HepG2 (cell line): ENCODE data around the gene CCL17. TPM values are rescaled to one million over a fixed set of nuclear protein-coding genes. Genes with fewer than 3 reads are reported as not detected.

Experiments
- ATAC-seq: fragments of 200-7000 bp; cut with Tn5 transposase; 3 replicates; pipeline ENCODE4 v1.9.1; 2020; ENCODE audit warnings: mild to moderate bottlenecking, moderate library complexity
- BruUV-seq: library from RNA; stranded (reverse); fragments of 400-500 nt; replicated peaks from 2 replicates; lab custom pipeline; 2021; lab: Mats Ljungman, UMichigan
- CTCF ChIA-PET: fragments of 300-600 bp; formaldehyde crosslinking; extraction: SDS; loops from one replicate; lab custom pipeline; 2021; ENCODE audit warnings: low total read pairs, inconsistent platforms, low intra/inter-chr PET ratio; lab: Yijun Ruan, JAX
- POLR2A ChIA-PET: fragments of 350-600 bp; sonication (Branson Sonifier 250); formaldehyde crosslinking; loops from one replicate; lab custom pipeline; 2020; ENCODE audit warnings: antibody characterized with exemption, inconsistent platforms; lab: Yijun Ruan, JAX
- DNase-seq: peaks from one replicate; pipeline ENCODE4 v3.0.0-alpha.2; 2015; ENCODE audit warnings: low spot score
- FAIRE-seq: peaks from 3 replicates; lab custom pipeline; 2011; peaks lifted over from hg19 to GRCh38; lab: Jason Lieb, UNC
- H2AFZ ChIP-seq: one replicate; pipeline ENCODE4 v1.6.1; 2011; ENCODE audit warnings: low read length, inconsistent platforms
- H3K27ac ChIP-seq: fragments of 300-600 bp; 3 replicates; pipeline ENCODE4 v1.8.0; 2011; ENCODE audit warnings: mixed run types, mild to moderate bottlenecking, mixed read lengths, low read length, inconsistent platforms; ENCODE audit not compliant: insufficient read depth; ENCODE audit errors: extremely low read length
- H3K27me3 ChIP-seq, 2 experiments: fragments of 200-600 bp in 1 of 2; 2 replicates in 1 of 2; 3 replicates in 1 of 2; pipeline versions ENCODE4 v1.6.0 to v1.8.0; 2011; ENCODE audit warnings: low read length in 2 of 2, mild to moderate bottlenecking in 2 of 2, moderate library complexity in 2 of 2, inconsistent platforms in 1 of 2; ENCODE audit not compliant: insufficient read depth in 2 of 2, control insufficient read depth in 1 of 2
- H3K36me3 ChIP-seq, 2 experiments: fragments of 200-600 bp in 1 of 2; replicated peaks in 1 of 2; 2 replicates in 1 of 2; 3 replicates in 1 of 2; pipeline versions ENCODE4 v1.5.1 to v1.8.0; 2011; ENCODE audit warnings: low read length in 2 of 2, inconsistent platforms in 1 of 2; ENCODE audit not compliant: insufficient read depth in 2 of 2, control insufficient read depth in 1 of 2
- H3K4me1 ChIP-seq: 2 replicates; pipeline ENCODE4 v1.5.1; 2012; ENCODE audit warnings: low read length, inconsistent platforms; ENCODE audit not compliant: insufficient read depth
- H3K4me2 ChIP-seq: 2 replicates; pipeline ENCODE4 v1.6.0; 2011; ENCODE audit warnings: low read depth, low read length, inconsistent platforms
- H3K4me3 ChIP-seq, 3 experiments: fragments of 200-600 bp in 1 of 3; sonication (generic), shearing (Covaris generic) in 1 of 3; replicated peaks in 1 of 3; 2 replicates each; pipeline ENCODE4 v1.5.1; 2011 to 2016; ENCODE audit warnings: low read length in 3 of 3, inconsistent platforms in 2 of 3, low read depth in 2 of 3, mild to moderate bottlenecking in 2 of 3, control low read depth in 1 of 3, mixed read lengths in 1 of 3; ENCODE audit not compliant: insufficient read depth in 1 of 3
- H3K79me2 ChIP-seq: one replicate; pipeline ENCODE4 v1.6.1; 2011; ENCODE audit warnings: low read length, inconsistent platforms; ENCODE audit not compliant: insufficient read depth
- H3K9ac ChIP-seq: 2 replicates; pipeline ENCODE4 v1.6.0; 2011; ENCODE audit warnings: mild to moderate bottlenecking, low read depth, low read length, inconsistent platforms; ENCODE audit not compliant: insufficient read depth
- H3K9me3 ChIP-seq: 2 replicates; pipeline ENCODE4 v1.5.1; 2012; ENCODE audit warnings: mild to moderate bottlenecking, low read length
- H4K20me1 ChIP-seq: 2 replicates; pipeline ENCODE4 v1.6.0; 2011; ENCODE audit warnings: inconsistent platforms, mild to moderate bottlenecking, low read length, moderate library complexity; ENCODE audit not compliant: insufficient read depth
- FOXP1 ChIP-seq, 2 experiments: fragments of 450-650 bp in 1 of 2; IDR thresholded peaks; 2 replicates each; pipeline ENCODE4 v1.6.1; 2017 to 2018; ENCODE audit warnings: antibody characterized with exemption in 1 of 2
- HCFC1 ChIP-seq: fragments of 150-350 bp; IDR thresholded peaks from 2 replicates; pipeline ENCODE4 v1.6.1; 2014; ENCODE audit warnings: low read depth, low read length
- HDAC2 ChIP-seq: sonication (generic); formaldehyde crosslinking; IDR thresholded peaks from 2 replicates; pipeline ENCODE4 v1.4.0; 2020; ENCODE audit warnings: missing genetic modification reagents
- KAT8 ChIP-seq: IDR thresholded peaks from 2 replicates; pipeline ENCODE4 v1.6.1; 2016; ENCODE audit warnings: missing genetic modification reagents, missing compliant biosample characterization
- KLF16 ChIP-seq, 2 experiments: sonication (generic) in 1 of 2; formaldehyde crosslinking in 1 of 2; IDR thresholded peaks; 2 replicates each; pipeline versions ENCODE4 v1.6.1 to v1.8.0; 2016 to 2023; ENCODE audit warnings: missing genetic modification reagents in 2 of 2, missing compliant biosample characterization in 1 of 2
- MAFF ChIP-seq: IDR thresholded peaks from 2 replicates; pipeline ENCODE4 v1.6.1; 2011; ENCODE audit warnings: low read depth, low read length, improper control_type of control experiment
- MAFK ChIP-seq, 2 experiments: IDR thresholded peaks in 1 of 2; conservative IDR thresholded peaks in 1 of 2; 2 replicates each; pipeline ENCODE4 v1.6.1; 2011; ENCODE audit warnings: improper control_type of control experiment in 2 of 2, low read length in 2 of 2
- NFATC3 ChIP-seq: sonication (generic); formaldehyde crosslinking; IDR thresholded peaks from 2 replicates; pipeline ENCODE4 v1.5.1; 2020; ENCODE audit warnings: mild to moderate bottlenecking, missing genetic modification reagents
- PAXIP1 ChIP-seq: sonication (generic); formaldehyde crosslinking; conservative IDR thresholded peaks from 2 replicates; pipeline ENCODE4 v1.4.0; 2020; ENCODE audit warnings: mild to moderate bottlenecking, missing genetic modification reagents, moderate library complexity
- SUZ12 ChIP-seq: fragments of 150-350 bp; IDR thresholded peaks from 2 replicates; pipeline ENCODE4 v1.6.1; 2014; ENCODE audit warnings: low read depth, low read length
- TEF ChIP-seq: sonication (generic); formaldehyde crosslinking; IDR thresholded peaks from 2 replicates; pipeline ENCODE4 v1.5.0; 2020; ENCODE audit warnings: missing genetic modification reagents
- TRIM22 ChIP-seq: fragments of 450-650 bp; IDR thresholded peaks from 2 replicates; pipeline ENCODE4 v1.6.1; 2017
- TSC22D2 ChIP-seq: sonication (generic); formaldehyde crosslinking; IDR thresholded peaks from 2 replicates; pipeline ENCODE4 v1.5.1; 2020; ENCODE audit warnings: missing genetic modification reagents, mild to moderate bottlenecking, borderline replicate concordance
- ZNF549 ChIP-seq: sonication (generic); formaldehyde crosslinking; IDR thresholded peaks from 2 replicates; pipeline ENCODE4 v1.5.0; 2020; ENCODE audit warnings: missing genetic modification reagents
- ZNF550 ChIP-seq: sonication (generic); formaldehyde crosslinking; IDR thresholded peaks from 2 replicates; pipeline ENCODE4 v1.4.0; 2020; ENCODE audit warnings: mild to moderate bottlenecking, missing genetic modification reagents, borderline replicate concordance
- WGBS: methylation state at CpG from one replicate; pipeline ENCODE4 v1.1.6; 2017; ENCODE audit warnings: low lambda C conversion rate; 5-methylcytosine and 5-hydroxymethylcytosine counted together
- in situ Hi-C: cut with HindIII; loops from 2 replicates; pipeline ENCODE4 v1.10.0; 2017; ENCODE audit warnings: low pct_unique_long_range_greater_than_20kb; ENCODE audit not compliant: extremely low pct_ligation_motif_present
- intact Hi-C: fragments of 100-400 bp; cut with micrococcal nuclease; formaldehyde crosslinking; loops from one replicate; pipeline ENCODE4 v1.10.0; 2022; ENCODE audit not compliant: unreplicated experiment
- polyA plus RNA-seq, 8 experiments: library from polyadenylated mRNA; depleted of rRNA in 3 of 8; stranded (reverse) in 7 of 8; unstranded in 1 of 8; fragments of >200 nt; fragmentation: Illumina TruSeq in 4 of 8; extraction: Trizol in 4 of 8; gene quantifications; 2 replicates each; pipeline versions ENCODE4 v1.2.1 to v1.2.3, GENCODE V29; 2011 to 2016; ENCODE audit warnings: low read depth in 4 of 8, missing spikeins in 1 of 8, mixed read lengths in 1 of 8; ENCODE audit not compliant: insufficient read depth in 1 of 8
- total RNA-seq, 5 experiments: library from RNA; depleted of rRNA; stranded (reverse); fragments of >200 nt; fragmentation: Illumina TruSeq; extraction: Trizol; gene quantifications; 2 replicates each; pipeline ENCODE4 v1.2.3, GENCODE V29; 2016; ENCODE audit warnings: low read depth in 1 of 5

CCL17 gene
- total and polyA plus RNA-seq, 2 of the 13 experiments (the other 11 are each of a cell fraction or from before 2014, with no cell fraction given) = not detected

- TF ChIP-seq KAT8 (CRISPR knock-in tag) (no peak), TEF (peak; percentile 67; the same call in 1 of the 2 replicates), NFATC3 (CRISPR knock-in tag) (no peak)
Observed at GRCh38 chr16:57394444-57394843, 10.1 kb upstream of the CCL17 start (continued).

GRCh38 chr16:57395026-57395425 lies 9.5 kb upstream of the CCL17 start:
- no peak for ATAC-seq
- no peak overlapping the region for H3K4me2 ChIP-seq
- CTCF ChIA-PET = no interaction called here

GRCh38 chr16:57396786-57397185 lies 7.8 kb upstream of the CCL17 start:
- Histone ChIP-seq H3K27ac (no peak overlapping the region), H4K20me1 (no peaks in the 10 kb centered on the region), H3K79me2 (no peaks in the 10 kb centered on the region), H3K27me3 (peaks cover 2 to 7% of the 10 kb centered on the region in 2 experiments; a peak in 3 of 5 replicates), H2AFZ (no peak overlapping the region), H3K4me1 (peaks cover 6% of the 10 kb centered on the region; the same call in 1 of the 2 replicates), H3K9ac (no peak overlapping the region), H3K4me3 (no peak overlapping the region), H3K36me3 (no peaks in the 10 kb centered on the region), H3K4me2 (no peak overlapping the region), H3K9me3 (no peaks in the 10 kb centered on the region)
- no peak for ATAC-seq
- CTCF ChIA-PET = no interaction called here
- no TSS peak for BruUV-seq
- intact Hi-C loops (no loop called here), in situ Hi-C loops (no loop called here)
- no peak for DNase-seq
- POLR2A ChIA-PET = no interaction called here
- FAIRE-seq = no peak
- 64% methylated on average over 4 of the region's 4 CpGs for WGBS
- TF ChIP-seq KLF16 (CRISPR knock-in tag; IDR thresholded peaks at IDR 0.05) (no peak), HDAC2 (CRISPR knock-in tag) (no peak), SUZ12 (no peak), PAXIP1 (CRISPR knock-in tag) (no peak), TSC22D2 (no peak), TRIM22 (no peak), ZNF549 (no peak)

More at GRCh38 chr16:57395026-57395425, 9.5 kb upstream of the CCL17 start:
- FAIRE-seq (no peak), DNase-seq (no peak)
- no peak overlapping the region for H3K4me3 ChIP-seq
- peaks cover 4 to 12% of the 10 kb centered on the region in 2 experiments; a peak in 4 of 5 replicates for H3K27me3 ChIP-seq
- 70% methylated on average over 5 of the region's 5 CpGs for WGBS
- H3K9ac ChIP-seq = no peak overlapping the region
- in situ Hi-C loops = no loop called here
- H3K27ac ChIP-seq = no peak overlapping the region
- H3K4me1 ChIP-seq = peaks cover 6% of the 10 kb centered on the region; the same call in 1 of the 2 replicates
- no peaks in the 10 kb centered on the region for H3K79me2 ChIP-seq
- no peaks in the 10 kb centered on the region for H4K20me1 ChIP-seq
- TF ChIP-seq ZNF550 (CRISPR knock-in tag) = no peak
- TF ChIP-seq FOXP1 (IDR thresholded peaks at IDR 0.05) = no peak
- no peak for TF ChIP-seq FOXP1 (CRISPR knock-in tag; IDR thresholded peaks at IDR 0.05)
- TF ChIP-seq HCFC1 = no peak
- peak; percentile 86 for TF ChIP-seq MAFF
- peak; percentile 67 to 83 for TF ChIP-seq MAFK (conservative IDR thresholded peaks at IDR 0.05 in 1 of 2, IDR thresholded peaks at IDR 0.05 in 1 of 2; ENCODE audit: low read length in 2 of 2)
- H3K36me3 ChIP-seq = no peaks in the 10 kb centered on the region
- no peak overlapping the region for H2AFZ ChIP-seq
- no peaks in the 10 kb centered on the region for H3K9me3 ChIP-seq
- intact Hi-C loops = no loop called here
- POLR2A ChIA-PET = interaction anchor here (0.9 to 1.8 kb wide), 3 partner anchors 16 to 52 kb away, joined by 3 to 12 read pairs (median 4); partner anchors contain the start of genes CIAPIN1, COQ9 and CX3CL1
- BruUV-seq = no TSS peak
